GM21786 (cell line): Measurements from ENCODE around the gene SLC25A41.
"Not testable (repeated sequence)": the region's sequence is repeated elsewhere in the genome, so short reads cannot be mapped to it uniquely, and the experiment has no call there.

Experiments used
- ATAC-seq: cut with Tn5 transposase; IDR thresholded peaks from one replicate; pipeline ENCODE4 v1.9.1; 2021; ENCODE audit not compliant: unreplicated experiment

SLC25A41 gene

GRCh38 chr19:6412061-6412446, 21.5 kb downstream of the SLC25A41 start:
- no peak for ATAC-seq

DNA sequence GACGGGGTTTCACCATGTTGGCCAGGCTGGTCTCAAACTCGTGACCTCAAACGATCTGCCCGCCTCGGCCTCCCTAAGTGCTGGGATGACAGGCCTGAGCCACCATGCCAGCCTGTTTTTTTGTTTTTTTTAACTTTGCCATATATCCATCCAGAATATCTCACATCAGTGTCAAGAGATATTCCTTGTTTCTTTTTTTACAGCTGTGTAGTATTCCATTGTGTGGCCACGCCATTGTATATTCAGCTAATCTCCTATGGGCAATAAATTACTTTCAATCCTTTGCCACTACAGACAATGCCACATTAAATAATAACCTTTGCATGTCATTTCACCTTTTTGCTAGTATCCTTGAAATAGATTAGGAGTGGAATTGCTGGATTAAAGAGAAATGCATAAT, 24.2 kb downstream of the SLC25A41 start:
- ATAC-seq = no peak

- ATAC-seq = no peak
Measured at GRCh38 chr19:6406401-6406800, 27.2 kb downstream of the SLC25A41 start.

DNA sequence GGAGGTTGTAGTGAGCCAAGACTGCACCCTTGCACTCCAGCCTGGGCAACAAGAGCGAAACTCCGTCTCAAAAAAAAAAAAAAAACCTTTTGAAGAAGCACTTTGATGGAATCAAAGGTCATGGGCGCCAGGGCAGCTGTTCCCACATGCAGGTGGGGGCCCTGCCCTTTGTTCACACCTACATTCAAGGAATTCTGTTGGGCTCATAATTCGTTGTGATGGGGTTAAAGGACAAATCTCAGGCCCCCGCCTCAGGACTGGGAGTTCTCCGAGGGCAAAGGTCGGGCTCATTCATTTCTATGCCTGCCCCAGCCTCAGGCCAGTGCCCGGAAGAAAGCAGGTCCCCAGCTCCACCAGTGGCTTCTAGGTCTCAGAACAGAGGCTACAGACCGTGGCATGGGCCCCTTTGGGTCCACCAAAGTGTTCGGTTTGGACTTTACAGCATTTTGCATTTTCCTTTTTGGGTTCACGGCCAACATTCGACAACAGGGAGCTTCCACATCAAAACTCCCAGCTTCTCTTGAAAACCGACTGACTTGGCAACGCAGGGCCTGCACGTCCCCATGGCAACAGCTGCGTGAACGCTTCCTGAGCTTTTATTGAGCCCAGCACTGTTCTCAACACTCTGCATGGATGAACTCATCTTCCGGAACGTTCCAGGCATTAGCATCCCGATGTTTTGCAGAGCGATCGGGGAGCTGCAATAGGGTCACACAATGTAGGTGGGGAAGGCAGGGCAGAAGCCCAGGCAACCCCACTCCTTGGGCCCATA, 30.5 kb downstream of the SLC25A41 start:
- ATAC-seq = no peak

DNA sequence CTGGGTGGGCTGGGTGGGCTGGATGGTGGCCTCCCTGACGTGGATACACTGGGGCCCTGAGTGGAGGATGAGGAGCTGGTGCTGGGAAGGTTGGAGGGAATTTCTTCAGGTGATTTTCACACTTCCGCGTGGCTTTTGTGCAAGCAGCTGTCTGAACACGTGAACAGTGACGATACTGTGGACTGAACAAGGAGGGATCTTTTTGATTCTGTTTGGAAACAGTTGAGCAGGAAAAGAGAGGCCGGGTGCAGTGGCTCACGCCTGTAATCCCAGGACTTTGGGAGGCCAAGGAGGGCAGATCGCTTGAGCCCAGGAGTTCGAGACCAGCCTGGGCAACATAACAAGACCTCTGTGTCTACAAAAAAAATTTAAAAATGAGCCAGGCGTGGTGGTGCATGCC, 31.5 kb downstream of the SLC25A41 start:
- no peak for ATAC-seq

DNA sequence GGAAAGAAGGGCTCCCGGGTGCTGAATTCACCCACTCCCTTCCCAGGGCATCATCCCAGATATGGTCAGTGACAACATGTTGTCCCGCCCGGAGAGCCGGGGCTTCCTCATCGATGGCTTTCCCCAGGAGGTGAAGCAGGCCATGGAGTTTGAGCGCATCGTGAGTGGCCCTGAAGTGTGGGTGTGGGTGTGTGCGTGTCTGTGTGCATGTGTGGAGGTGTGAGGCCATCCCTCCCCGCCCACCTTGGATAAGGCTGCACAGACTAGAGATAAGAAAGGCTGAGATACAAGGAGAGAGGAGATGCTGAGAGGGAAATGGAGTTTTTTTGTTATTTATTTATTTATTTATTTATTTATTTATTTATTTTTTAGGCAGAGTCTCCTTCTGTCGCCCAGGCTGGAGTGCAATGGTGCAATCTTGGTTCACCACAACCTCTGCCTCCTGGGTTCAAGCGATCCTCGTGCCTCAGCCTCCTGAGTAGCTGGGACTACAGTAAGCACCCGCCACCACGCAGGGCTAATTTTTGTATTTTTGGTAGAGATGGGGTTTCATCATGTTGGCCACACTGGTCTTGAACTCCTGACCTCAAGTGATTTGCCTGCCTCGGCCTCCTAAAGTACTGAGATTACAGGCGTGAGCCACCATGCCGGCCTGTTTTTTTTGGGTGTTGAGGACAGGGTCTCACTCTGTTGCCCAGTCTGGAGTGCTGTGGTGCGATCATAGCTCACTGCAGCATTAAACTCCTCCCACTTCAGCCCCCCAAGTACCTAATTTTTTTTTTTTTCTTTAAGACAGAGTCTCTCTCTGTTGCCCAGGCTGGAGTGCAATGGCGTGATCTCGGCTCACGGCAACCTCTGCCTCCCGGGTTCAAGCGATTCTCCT, 33.3 kb downstream of the SLC25A41 start:
- ATAC-seq = not testable (repeated sequence)

GRCh38 chr19:6396305-6396704, 37.3 kb downstream of the SLC25A41 start:
- no peak for ATAC-seq

GRCh38 chr19:6394831-6395230, 38.7 kb downstream of the SLC25A41 start:
- no peak for ATAC-seq

DNA sequence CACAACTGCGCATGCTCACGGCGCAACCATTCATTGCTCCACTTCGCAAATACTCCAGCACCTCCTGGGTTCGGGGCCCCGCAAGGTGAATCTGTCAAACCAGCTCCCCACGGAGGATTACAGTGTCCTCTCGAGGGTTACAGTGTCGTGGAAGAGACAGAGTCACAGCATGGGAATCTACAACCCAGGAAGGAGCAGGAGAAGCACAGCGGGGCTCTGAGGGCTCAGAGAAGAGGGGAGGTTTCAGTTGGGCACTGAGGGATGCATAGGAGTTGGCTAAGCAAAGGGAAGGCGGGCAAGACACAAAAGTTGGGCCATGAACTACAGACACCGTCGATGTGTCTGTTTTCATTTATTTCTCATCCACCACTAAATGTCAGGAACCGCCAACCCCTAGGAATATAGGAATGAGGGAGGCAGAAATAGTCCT, 39.6 kb downstream of the SLC25A41 start:
- ATAC-seq = no peak

DNA sequence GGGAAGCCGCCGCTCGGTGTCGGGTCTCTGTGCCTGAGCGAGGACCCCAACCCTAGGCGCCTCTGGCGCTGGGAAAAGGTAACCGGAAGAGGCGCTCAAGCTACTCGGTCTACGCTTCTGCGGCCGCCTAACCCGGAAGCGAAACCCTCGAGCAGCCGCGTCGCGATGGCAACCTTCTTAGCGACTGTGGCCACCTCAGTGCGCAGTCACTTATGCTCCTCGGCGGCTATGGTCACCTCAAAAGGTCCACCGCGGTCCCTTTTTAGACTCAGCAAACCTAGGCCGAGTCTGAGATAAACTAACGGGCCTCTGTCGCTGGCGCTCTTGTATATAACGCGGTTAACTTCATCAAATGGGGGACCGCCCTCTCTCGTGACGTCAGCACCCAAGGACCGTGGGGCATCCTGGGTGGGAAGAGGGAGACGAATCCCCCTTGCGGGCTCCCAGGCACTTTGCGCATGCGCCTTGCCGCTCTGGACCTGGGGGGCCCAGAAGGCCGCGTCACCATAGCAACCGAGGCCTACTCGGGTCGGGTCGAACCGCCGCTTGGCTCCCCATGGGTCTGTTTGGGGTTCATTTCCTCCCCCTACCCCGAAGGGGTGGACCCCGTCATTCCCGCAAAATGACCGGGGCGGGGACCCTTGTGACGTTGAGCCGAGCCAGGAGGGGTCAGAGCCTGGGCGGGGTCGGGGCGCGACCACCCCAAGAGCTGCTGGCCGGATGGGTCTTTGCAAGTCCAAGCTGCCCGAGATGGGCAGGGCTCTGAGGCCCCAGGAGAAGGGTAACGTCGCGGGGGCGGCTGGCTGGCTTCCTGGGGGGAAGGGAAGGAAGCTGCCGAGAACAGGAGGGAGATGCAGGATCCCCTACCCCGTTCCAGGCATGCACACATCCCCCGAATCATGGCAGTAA, 40.2 kb downstream of the SLC25A41 start, which contains the start of gene GTF2F1:
Gene GTF2F1 (minus strand): TSS at position 91 of the 909 bp plus-strand sequence. CDS start 169 bp downstream, outside the sequence.
- peak; percentile 74 for ATAC-seq

- no peak for ATAC-seq
Measured at GRCh38 chr19:6392221-6393073, 41.1 kb downstream of the SLC25A41 start.

DNA sequence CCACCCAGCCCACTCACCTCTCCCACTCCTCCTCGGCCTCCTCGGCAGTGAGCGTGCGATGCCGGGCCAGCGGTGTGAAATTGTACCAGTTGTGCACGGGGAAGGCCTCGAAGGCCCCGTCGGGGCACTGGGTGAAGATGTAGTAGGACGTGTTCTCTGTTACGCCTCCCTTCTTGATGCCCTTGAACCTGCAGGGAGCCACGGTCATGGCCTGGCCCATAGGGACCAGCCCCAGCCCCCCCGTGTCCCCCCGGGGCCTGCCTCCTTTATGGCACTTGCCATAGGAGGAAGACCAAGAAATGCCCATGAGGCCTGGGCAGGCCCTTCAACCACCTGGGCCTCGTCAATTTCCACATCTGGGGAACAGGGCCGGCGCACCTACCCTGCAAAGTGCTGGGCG, 46.2 kb downstream of the SLC25A41 start:
- no peak for ATAC-seq

DNA sequence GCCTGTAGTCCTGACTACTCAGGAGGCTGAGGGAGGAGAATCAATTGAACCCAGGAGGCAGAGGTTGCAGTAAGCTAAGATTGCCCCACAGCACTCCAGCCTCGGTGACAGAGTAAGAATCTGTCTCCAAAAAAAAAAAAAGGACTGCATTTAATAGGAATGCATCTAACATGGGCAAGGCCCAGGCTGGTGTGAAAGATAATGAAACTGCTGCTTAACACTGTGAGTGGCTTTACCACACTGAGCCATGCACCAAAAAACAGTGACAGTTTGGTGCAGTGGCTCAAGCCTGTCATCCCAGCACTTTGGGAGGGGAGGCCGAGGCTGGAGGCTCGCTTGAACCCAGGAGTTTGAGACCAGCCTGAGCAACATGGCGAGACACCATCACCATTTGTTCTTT, 49.2 kb downstream of the SLC25A41 start:
- no peak for ATAC-seq

GRCh38 chr19:6383188-6383587, 50.4 kb downstream of the SLC25A41 start:
- no peak for ATAC-seq

GRCh38 chr19:6381030-6381750, 52.4 kb downstream of the SLC25A41 start:
- ATAC-seq = no peak

GRCh38 chr19:6379744-6380143, 53.8 kb downstream of the SLC25A41 start:
- no peak for ATAC-seq

- no peak for ATAC-seq
Measured at GRCh38 chr19:6378486-6378885, 55.1 kb downstream of the SLC25A41 start.

DNA sequence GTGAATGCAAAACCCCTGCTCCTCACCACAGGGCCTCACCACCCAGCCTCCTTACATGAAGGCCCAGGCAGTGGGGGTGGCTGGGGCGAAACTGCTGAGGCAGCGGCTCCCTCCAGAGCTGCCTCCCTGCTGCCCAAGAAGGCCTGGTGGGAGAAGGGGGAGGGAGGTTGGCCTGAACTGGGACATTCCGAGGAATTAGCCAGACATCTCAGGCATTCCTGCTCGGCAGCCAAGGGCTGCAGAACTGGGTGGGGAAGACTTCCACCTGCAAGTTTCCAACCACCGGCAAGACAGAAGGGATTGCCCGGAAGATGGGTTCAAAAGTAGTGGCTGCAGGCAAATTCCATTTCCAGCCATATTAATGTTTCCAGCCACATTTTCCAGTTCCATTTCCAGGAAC, 55.5 kb downstream of the SLC25A41 start:
- no peak for ATAC-seq

DNA sequence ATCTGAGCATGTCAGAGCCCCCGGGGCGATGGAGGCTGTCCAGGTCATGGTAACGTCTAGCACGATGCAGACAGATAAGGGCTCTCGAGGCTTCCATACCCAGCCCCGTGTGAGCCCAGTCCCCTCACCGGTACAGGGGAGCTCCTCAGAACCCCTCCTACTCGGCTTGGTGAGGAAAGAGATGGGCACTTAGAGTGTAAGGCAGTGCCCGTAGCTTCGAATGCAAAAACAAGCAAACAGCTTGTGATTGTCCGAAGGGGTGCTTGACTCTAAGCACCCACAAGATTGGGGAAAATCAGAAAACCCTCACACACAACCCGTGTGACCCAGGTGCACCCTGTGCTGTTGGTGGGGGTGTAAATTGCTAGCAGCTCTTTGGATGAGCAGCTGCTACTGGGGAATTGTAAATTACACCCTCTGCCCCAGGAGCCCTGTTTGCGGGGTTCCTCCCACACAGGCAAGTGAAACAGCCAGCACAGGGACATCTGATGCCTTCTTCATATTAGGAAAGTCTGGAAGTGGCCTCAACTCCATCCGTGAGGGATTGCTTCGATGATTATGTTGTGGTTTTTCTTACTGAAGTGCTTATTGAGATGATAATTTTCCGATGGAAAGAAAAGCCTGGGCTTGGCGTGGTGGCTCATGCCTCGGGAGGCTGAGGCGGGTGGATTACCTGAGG, 56.9 kb downstream of the SLC25A41 start:
- no peak for ATAC-seq
